Liver (tissue), 9 donors: ENCODE results near the gene CACNA1H. TPM values are rescaled to one million over a fixed set of nuclear protein-coding genes. Genes with fewer than 3 reads are reported as not detected.
"Not testable (repeated sequence)": the region's sequence is repeated elsewhere in the genome, so short reads cannot be mapped to it uniquely, and the experiment has no call there.

Experiments
- DNase-seq: peaks from one replicate; pipeline ENCODE4 v3.0.0-alpha.2; 2017; ENCODE audit warnings: low spot score
- H3K27ac ChIP-seq, 2 donors: one replicate each; pipeline ENCODE4 v1.7.0; 2013; ENCODE audit warnings: inconsistent platforms in 2 of 2, low read length in 2 of 2, control low read depth in 1 of 2, low read depth in 1 of 2, mild to moderate bottlenecking in 1 of 2
- H3K27me3 ChIP-seq, 4 donors: one replicate each; pipeline versions ENCODE4 v1.6.1 to v1.7.0; 2013; ENCODE audit warnings: low read length in 3 of 4, inconsistent platforms in 1 of 4, mild to moderate bottlenecking in 1 of 4, moderate library complexity in 1 of 4; ENCODE audit not compliant: control insufficient read depth in 4 of 4, insufficient read depth in 4 of 4
- H3K36me3 ChIP-seq, 4 donors: one replicate each; pipeline versions ENCODE4 v1.6.1 to v1.7.0; 2013; ENCODE audit warnings: low read length in 3 of 4, mild to moderate bottlenecking in 3 of 4, low read depth in 1 of 4, moderate library complexity in 1 of 4; ENCODE audit not compliant: control insufficient read depth in 4 of 4, insufficient read depth in 3 of 4
- H3K4me1 ChIP-seq, 4 donors: one replicate each; pipeline versions ENCODE4 v1.6.1 to v1.7.0; 2013; ENCODE audit warnings: low read length in 3 of 4, mild to moderate bottlenecking in 3 of 4, moderate library complexity in 1 of 4; ENCODE audit not compliant: control insufficient read depth in 4 of 4, insufficient read depth in 4 of 4
- H3K4me3 ChIP-seq, 3 donors: one replicate each; pipeline versions ENCODE4 v1.6.1 to v1.7.0; 2013; ENCODE audit warnings: low read length in 3 of 3, control low read depth in 1 of 3, low read depth in 1 of 3, mild to moderate bottlenecking in 1 of 3
- H3K9ac ChIP-seq, 2 donors: one replicate each; pipeline ENCODE4 v1.7.0; 2013; ENCODE audit warnings: low read length in 2 of 2, mild to moderate bottlenecking in 2 of 2, moderate library complexity in 2 of 2, control low read depth in 1 of 2, low read depth in 1 of 2
- H3K9me3 ChIP-seq, 4 donors: one replicate each; pipeline versions ENCODE4 v1.6.1 to v1.7.0; 2013; ENCODE audit warnings: low read length in 3 of 4; ENCODE audit not compliant: control insufficient read depth in 4 of 4
- EGR1 ChIP-seq, 2 donors: IDR thresholded peaks; 2 replicates each; pipeline ENCODE4 v1.6.1; 2016 to 2018; ENCODE audit warnings: antibody characterized with exemption in 2 of 2, low read depth in 2 of 2
- FOXA2 ChIP-seq: IDR thresholded peaks from 2 replicates; pipeline ENCODE4 v1.6.1; 2016; ENCODE audit warnings: antibody characterized with exemption
- HNF4A ChIP-seq, 2 donors: conservative IDR thresholded peaks; 2 replicates each; pipeline ENCODE4 v1.6.1; 2016; ENCODE audit warnings: antibody characterized with exemption in 2 of 2, mild to moderate bottlenecking in 2 of 2
- NR2F2 ChIP-seq: IDR thresholded peaks from 2 replicates; pipeline ENCODE4 v1.6.1; 2016; ENCODE audit warnings: antibody characterized with exemption
- RAD21 ChIP-seq, 2 donors: IDR thresholded peaks; 2 replicates each; pipeline ENCODE4 v1.6.1; 2016; ENCODE audit warnings: antibody characterized with exemption in 2 of 2, mild to moderate bottlenecking in 2 of 2
- RXRA ChIP-seq, 2 donors: IDR thresholded peaks; 2 replicates each; pipeline ENCODE4 v1.6.1; 2017 to 2018; ENCODE audit warnings: antibody characterized with exemption in 2 of 2, mild to moderate bottlenecking in 1 of 2
- SP1 ChIP-seq: IDR thresholded peaks from 2 replicates; pipeline ENCODE4 v1.6.1; 2018; ENCODE audit warnings: antibody characterized with exemption, mild to moderate bottlenecking
- YY1 ChIP-seq: IDR thresholded peaks from 2 replicates; pipeline ENCODE4 v1.6.1; 2016; ENCODE audit warnings: antibody characterized with exemption, mild to moderate bottlenecking
- WGBS: extraction: QIAGEN DNeasy Blood & Tissue Kit; methylation state at CpG from one replicate; pipeline ENCODE4 v1.1.7; 2013; 5-methylcytosine and 5-hydroxymethylcytosine counted together
- polyA plus RNA-seq, 2 donors: library from polyadenylated mRNA; stranded (reverse) in 1 of 2; unstranded in 1 of 2; fragments of 200-250 nt in 1 of 2; fragments of >200 nt in 1 of 2; fragmentation: Nextera tagmentation in 1 of 2; extraction: Ambion mirVana in 1 of 2; gene quantifications; one replicate each; pipeline versions ENCODE4 v1.2.1 to v1.2.3, GENCODE V29; 2013 to 2015
- total RNA-seq, 2 donors: library from RNA; depleted of rRNA; stranded (reverse); fragments of >200 nt; gene quantifications; one replicate each; pipeline ENCODE4 v1.2.3, GENCODE V29; 2014
- TF ChIP-seq, protein P1 (sequence below): fragments of 150-350 bp; IDR thresholded peaks from 2 replicates; pipeline ENCODE4 v1.5.1; 2017; ENCODE audit warnings: improper control_type of control experiment, low read depth, low read length; ENCODE audit not compliant: missing input control
- TF ChIP-seq, protein P2 (sequence below): IDR thresholded peaks from 2 replicates; pipeline ENCODE4 v1.6.1; 2016; ENCODE audit warnings: antibody characterized with exemption
- TF ChIP-seq, protein P3 (sequence below): IDR thresholded peaks from 2 replicates; pipeline ENCODE4 v1.6.1; 2016; ENCODE audit warnings: antibody characterized with exemption, mild to moderate bottlenecking
- donor health status: healthy.
- donor health status: healthy.
- donor health status: healthy.
- donor health status: healthy.
- donor health status: healthy.

CACNA1H gene
- total and polyA plus RNA-seq, 4 donors, result 0.21 to 8.5 (median 6.1) TPM

DNA sequence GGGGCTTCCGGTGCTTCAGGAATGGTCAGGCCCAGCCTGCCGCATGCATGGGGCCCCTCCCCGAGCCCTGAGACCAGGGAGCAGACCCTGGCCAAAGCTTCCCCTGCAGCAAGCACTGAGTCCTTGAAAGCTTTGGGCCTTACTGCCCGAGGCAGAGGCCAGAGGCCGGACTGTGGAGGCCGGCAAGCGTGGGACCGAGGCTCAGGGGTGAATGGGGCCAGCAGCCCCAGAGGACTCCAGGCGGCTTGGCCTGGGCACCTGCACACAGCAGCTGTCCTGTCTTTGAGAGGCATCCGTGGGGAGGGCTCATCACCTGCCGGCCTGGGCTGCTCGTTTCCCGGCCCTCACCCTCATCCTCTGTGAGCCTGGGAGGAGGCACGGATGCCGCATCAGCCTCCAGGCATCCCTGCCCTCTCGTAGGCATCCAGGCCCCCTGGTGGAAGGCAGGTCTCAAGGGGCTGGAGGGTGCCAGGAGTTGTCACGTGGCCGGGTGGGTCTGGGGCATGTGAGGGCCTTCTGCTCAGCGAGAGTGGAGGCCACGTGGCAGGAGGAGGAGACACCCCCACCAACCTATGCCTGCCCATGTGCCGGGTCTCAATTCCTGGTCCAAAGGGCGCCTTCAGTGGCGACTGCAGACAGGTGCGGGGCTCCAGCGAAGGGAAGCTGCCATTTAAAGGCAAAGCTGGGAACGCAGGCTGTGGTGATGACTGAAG lies 31.4 kb downstream of the CACNA1H start:
- no peak overlapping the region for H3K4me3 ChIP-seq
- H3K4me1 ChIP-seq, result peaks cover 23 to 57% (median 37%) of the 10 kb centered on the region in 4 donors
- WGBS, result 54% methylated on average over 26 of the region's 26 CpGs
- peak overlapping the region; percentile 6 to 48 for H3K27ac ChIP-seq
- no peaks in the 10 kb centered on the region for H3K27me3 ChIP-seq
- TF ChIP-seq SP1, result no peak
- TF ChIP-seq, protein P1, sequence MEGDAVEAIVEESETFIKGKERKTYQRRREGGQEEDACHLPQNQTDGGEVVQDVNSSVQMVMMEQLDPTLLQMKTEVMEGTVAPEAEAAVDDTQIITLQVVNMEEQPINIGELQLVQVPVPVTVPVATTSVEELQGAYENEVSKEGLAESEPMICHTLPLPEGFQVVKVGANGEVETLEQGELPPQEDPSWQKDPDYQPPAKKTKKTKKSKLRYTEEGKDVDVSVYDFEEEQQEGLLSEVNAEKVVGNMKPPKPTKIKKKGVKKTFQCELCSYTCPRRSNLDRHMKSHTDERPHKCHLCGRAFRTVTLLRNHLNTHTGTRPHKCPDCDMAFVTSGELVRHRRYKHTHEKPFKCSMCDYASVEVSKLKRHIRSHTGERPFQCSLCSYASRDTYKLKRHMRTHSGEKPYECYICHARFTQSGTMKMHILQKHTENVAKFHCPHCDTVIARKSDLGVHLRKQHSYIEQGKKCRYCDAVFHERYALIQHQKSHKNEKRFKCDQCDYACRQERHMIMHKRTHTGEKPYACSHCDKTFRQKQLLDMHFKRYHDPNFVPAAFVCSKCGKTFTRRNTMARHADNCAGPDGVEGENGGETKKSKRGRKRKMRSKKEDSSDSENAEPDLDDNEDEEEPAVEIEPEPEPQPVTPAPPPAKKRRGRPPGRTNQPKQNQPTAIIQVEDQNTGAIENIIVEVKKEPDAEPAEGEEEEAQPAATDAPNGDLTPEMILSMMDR, result peak; percentile 7
- TF ChIP-seq YY1, result peak; percentile 67
- TF ChIP-seq, protein P2, sequence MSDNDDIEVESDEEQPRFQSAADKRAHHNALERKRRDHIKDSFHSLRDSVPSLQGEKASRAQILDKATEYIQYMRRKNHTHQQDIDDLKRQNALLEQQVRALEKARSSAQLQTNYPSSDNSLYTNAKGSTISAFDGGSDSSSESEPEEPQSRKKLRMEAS, result peak; percentile 51
- TF ChIP-seq EGR1 (IDR thresholded peaks at IDR 0.05; ENCODE audit: low read depth in 2 of 2), result no peak
- TF ChIP-seq, protein P3, sequence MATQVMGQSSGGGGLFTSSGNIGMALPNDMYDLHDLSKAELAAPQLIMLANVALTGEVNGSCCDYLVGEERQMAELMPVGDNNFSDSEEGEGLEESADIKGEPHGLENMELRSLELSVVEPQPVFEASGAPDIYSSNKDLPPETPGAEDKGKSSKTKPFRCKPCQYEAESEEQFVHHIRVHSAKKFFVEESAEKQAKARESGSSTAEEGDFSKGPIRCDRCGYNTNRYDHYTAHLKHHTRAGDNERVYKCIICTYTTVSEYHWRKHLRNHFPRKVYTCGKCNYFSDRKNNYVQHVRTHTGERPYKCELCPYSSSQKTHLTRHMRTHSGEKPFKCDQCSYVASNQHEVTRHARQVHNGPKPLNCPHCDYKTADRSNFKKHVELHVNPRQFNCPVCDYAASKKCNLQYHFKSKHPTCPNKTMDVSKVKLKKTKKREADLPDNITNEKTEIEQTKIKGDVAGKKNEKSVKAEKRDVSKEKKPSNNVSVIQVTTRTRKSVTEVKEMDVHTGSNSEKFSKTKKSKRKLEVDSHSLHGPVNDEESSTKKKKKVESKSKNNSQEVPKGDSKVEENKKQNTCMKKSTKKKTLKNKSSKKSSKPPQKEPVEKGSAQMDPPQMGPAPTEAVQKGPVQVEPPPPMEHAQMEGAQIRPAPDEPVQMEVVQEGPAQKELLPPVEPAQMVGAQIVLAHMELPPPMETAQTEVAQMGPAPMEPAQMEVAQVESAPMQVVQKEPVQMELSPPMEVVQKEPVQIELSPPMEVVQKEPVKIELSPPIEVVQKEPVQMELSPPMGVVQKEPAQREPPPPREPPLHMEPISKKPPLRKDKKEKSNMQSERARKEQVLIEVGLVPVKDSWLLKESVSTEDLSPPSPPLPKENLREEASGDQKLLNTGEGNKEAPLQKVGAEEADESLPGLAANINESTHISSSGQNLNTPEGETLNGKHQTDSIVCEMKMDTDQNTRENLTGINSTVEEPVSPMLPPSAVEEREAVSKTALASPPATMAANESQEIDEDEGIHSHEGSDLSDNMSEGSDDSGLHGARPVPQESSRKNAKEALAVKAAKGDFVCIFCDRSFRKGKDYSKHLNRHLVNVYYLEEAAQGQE, result peak; percentile 61
- TF ChIP-seq RXRA (IDR thresholded peaks at IDR 0.05), result peak in 1 of 2 donors; percentile 84
- TF ChIP-seq RAD21 (IDR thresholded peaks at IDR 0.05), result peak in 1 of 2 donors; percentile 31
- TF ChIP-seq HNF4A (conservative IDR thresholded peaks at IDR 0.05), result peak; percentile 54 to 91
- TF ChIP-seq FOXA2, result no peak
- no peaks in the 10 kb centered on the region for H3K9me3 ChIP-seq
- peaks cover 0 to 2% (median 0%) of the 10 kb centered on the region in 4 donors for H3K36me3 ChIP-seq
- DNase-seq, result no peak
- H3K9ac ChIP-seq, result no peak overlapping the region

DNA sequence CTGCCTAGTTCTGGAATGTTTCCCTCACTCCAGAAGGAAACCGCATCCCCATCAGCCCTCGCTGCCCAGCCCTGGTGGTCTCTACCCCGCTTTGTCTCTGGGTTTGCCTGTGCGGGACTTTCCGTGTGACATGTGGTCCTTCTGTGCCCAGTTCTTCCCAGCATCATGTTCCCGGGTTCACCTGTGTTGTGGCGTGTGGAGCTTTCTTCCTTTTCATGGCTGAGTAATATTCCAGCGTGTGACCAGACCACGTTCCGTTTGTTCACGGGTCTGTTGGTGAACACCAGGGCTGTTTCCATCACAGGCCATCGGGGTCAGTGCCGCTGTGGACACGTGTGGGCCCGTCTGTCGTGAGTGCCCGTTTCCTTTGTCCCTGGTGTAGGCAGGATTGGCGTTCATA lies 32.1 kb downstream of the CACNA1H start:
- no peak for DNase-seq
- Histone ChIP-seq H3K27ac (peak overlapping the region in 1 of 2 donors; percentile 6), H3K27me3 (no peaks in the 10 kb centered on the region), H3K9ac (no peak overlapping the region), H3K4me1 (peaks cover 25 to 63% (median 40%) of the 10 kb centered on the region in 4 donors), H3K4me3 (peak overlapping the region in 1 of 3 donors; percentile 2), H3K9me3 (no peaks in the 10 kb centered on the region), H3K36me3 (peaks cover 0 to 2% (median 0%) of the 10 kb centered on the region in 4 donors)
- 75% methylated on average over 18 of the region's 18 CpGs for WGBS
- TF ChIP-seq, protein P1, result no peak
- no peak for TF ChIP-seq NR2F2
- TF ChIP-seq RXRA (IDR thresholded peaks at IDR 0.05), result peak in 1 of 2 donors; percentile 56

- not testable (repeated sequence) for H3K9ac ChIP-seq, H3K9me3 ChIP-seq, H3K4me3 ChIP-seq, H3K27me3 ChIP-seq, H3K36me3 ChIP-seq, DNase-seq, H3K27ac ChIP-seq
- 90% methylated on average over 86 of the region's 86 CpGs for WGBS
- peaks cover 27 to 63% (median 47%) of the 10 kb centered on the region in 4 donors for H3K4me1 ChIP-seq
These were observed 32.7 kb downstream of the CACNA1H start for GRCh38 chr16:1185460-1186207.
